GM13977 (cell line): ENCODE results near the gene CAMK2G.
"Not testable (repeated sequence)": the region's sequence is repeated elsewhere in the genome, so short reads cannot be mapped to it uniquely, and the experiment has no call there.

ENCODE experiments used
- DNase-seq: peaks from one replicate; pipeline ENCODE4 v3.0.0; 2012; ENCODE audit warnings: low spot score
- CTCF ChIP-seq: IDR thresholded peaks from 2 replicates; pipeline ENCODE4 v1.5.1; 2012; ENCODE audit warnings: mild to moderate bottlenecking, control low read depth; ENCODE audit not compliant: insufficient read depth; ENCODE audit errors: extremely low read depth, missing control alignments
- in situ Hi-C: fragments of 300-500 bp; cut with MboI; formaldehyde crosslinking; loops from one replicate; pipeline ENCODE4 v1.12.0; 2022; ENCODE audit warnings: low sequenced_read_pairs, low pct_unique_long_range_greater_than_20kb, mixed read lengths, inconsistent platforms; ENCODE audit not compliant: unreplicated experiment

CAMK2G gene

DNA sequence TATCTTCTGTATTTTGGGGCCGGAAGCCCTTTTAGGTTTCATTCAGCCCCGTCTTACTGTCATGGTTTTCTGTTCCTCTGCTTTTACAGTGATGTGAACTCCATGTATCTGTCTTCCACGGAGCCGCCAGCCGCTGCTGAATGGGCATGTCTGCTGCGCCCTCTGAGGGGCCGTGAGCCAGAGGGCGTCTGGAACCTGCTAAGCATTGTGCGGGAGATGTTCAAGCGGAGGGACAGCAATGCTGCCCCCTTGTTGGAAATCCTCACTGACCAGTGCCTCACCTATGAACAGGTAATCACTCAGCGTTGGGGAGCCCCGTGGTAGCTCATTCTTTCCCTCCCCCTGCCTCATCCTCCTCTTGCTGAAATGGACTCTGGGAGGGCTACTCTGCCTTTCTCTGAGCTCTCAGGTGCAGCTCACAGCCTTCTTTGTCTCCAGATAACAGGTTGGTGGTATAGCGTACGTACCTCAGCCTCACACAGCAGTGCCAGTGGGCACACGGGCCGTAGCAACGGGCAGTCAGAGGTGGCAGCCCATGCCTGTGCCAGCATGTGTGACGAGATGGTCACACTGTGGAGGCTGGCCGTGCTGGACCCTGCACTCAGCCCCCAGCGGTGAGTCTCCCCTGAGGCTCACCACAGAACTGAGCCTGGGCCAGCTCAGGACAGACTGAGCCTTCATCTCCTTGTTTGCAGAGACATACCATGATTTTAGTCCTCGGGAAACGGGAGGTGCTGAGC, 83.3 kb downstream of the CAMK2G start:
- DNase-seq = no peak
- in situ Hi-C loops = no loop called here
- no peak for TF ChIP-seq CTCF

- DNase-seq = no peak
- TF ChIP-seq CTCF = no peak
- in situ Hi-C loops = no loop called here
Observed at GRCh38 chr10:73789659-73790055, 84.7 kb downstream of the CAMK2G start.

DNA sequence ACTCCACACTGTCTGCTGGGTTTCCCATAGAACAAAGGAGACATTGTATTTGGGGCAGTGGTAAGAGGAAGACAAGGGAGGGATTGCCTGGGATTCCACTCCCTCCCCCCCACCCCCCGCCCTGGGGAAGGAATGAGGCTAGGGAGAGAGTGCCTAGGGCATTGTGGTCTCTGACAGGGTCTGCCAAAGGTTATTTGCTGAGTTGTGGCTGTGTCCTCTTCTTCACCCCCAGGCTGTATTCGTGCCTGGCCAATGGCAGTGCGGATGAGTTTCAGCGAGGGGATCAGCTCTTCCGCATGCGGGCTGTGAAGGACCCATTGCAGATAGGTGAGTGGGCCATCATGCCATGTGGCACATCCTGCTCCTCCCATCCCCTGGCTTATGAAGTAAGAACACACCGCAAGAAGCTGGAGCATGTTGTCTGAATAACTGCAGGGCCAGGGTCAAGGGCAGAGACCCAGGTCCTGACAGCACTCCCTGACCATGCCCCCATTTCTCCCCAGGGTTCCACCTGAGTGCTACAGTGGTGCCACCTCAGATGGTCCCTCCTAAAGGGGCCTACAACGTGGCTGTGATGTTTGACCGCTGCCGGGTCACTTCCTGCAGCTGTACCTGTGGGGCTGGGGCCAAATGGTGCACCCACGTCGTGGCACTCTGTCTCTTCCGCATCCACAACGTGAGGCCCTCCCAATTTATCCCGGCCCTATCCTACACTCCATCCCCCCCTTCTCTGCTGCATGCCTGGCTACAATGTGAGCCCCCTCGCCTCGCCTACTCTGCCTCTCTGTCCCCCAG, 85.3 kb downstream of the CAMK2G start:
- in situ Hi-C loops = no loop called here
- no peak for DNase-seq
- no peak for TF ChIP-seq CTCF

DNA sequence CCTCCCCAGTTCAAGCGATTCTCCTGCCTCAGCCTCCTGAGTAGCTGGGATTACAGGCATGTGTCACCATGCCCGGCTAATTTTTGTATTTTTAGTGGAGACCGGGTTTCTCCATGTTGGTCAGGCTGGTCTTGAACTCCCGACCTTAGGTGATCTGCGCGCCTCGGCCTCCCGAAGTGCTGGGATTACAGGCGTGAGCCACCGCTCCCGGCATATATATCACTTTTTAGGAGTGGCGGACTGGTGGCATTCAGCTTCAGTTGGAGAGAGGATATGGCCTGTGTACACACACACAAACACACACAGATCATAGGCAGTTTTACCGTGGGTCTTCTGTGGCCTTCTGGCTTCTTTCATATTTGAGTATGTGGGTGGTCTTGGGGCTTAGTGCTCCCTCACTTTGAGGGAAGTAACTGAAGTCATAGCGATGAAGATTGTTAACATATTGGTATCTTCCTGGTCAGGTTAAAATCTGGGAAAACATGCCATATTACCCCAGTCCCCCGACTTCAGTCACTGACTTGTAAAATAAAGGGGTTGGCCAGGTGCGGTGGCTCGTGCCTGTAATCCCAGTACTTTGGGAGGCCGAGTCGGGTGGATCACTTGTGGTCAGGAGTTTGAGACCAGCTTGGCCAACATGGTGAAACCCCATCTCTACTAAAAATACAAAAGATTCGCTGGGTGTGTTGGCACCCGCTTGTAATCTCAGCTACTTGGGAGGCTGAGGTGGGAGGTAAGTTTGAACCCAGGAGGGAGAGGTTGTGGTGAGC, 87.1 kb downstream of the CAMK2G start:
- in situ Hi-C loops, DNase-seq: not testable (repeated sequence)

- DNase-seq = no peak
- TF ChIP-seq CTCF = no peak
- in situ Hi-C loops = no loop called here
Observed at GRCh38 chr10:73786512-73786885, 87.9 kb downstream of the CAMK2G start.

GRCh38 chr10:73785721-73786511, 88.4 kb downstream of the CAMK2G start:
- in situ Hi-C loops = no loop called here
- peak; percentile 50 for DNase-seq
- TF ChIP-seq CTCF = no peak
